H1 (cell line): ENCODE results near the gene CYB561A3. TPM values are rescaled to one million over a fixed set of nuclear protein-coding genes. Genes with fewer than 3 reads are reported as not detected.

Source experiments
- CTCF ChIA-PET: fragments of 300-600 bp; sonication (Branson Sonifier 250); formaldehyde crosslinking; loops from one replicate; lab custom pipeline; 2021; ENCODE audit not compliant: partially characterized antibody; lab: Charles Lee
- POLR2A ChIA-PET: fragments of 300-600 bp; sonication (Branson Sonifier 250); formaldehyde crosslinking; loops from one replicate; lab custom pipeline; 2021; ENCODE audit warnings: inconsistent platforms; ENCODE audit not compliant: partially characterized antibody; lab: Charles Lee
- DNase-seq, 2 experiments: peaks; one replicate each; pipeline versions ENCODE4 v3.0.0 to v3.0.0-alpha.2; 2010 to 2022; ENCODE audit warnings: low spot score in 2 of 2, low read depth in 1 of 2, mixed read lengths in 1 of 2
- FAIRE-seq: peaks from 2 replicates; lab custom pipeline; 2011; peaks lifted over from hg19 to GRCh38; lab: Jason Lieb, UNC
- H2AFZ ChIP-seq: 2 replicates; pipeline ENCODE4 v1.8.1; 2012; ENCODE audit warnings: low read length, inconsistent platforms
- H2AK5ac ChIP-seq: 2 replicates; pipeline ENCODE4 v1.6.1; 2013; ENCODE audit warnings: low read depth, low read length
- H2BK120ac ChIP-seq: replicated peaks from 2 replicates; pipeline ENCODE3; 2013; ENCODE audit warnings: low read depth, low read length, inconsistent platforms
- H2BK12ac ChIP-seq: 2 replicates; pipeline ENCODE4 v1.6.1; 2013; ENCODE audit warnings: low read depth, low read length
- H2BK15ac ChIP-seq: 2 replicates; pipeline ENCODE4 v1.6.1; 2013; ENCODE audit warnings: low read length
- H2BK20ac ChIP-seq: 2 replicates; pipeline ENCODE4 v1.6.1; 2013; ENCODE audit warnings: low read length
- H2BK5ac ChIP-seq: 2 replicates; pipeline ENCODE4 v1.6.1; 2013; ENCODE audit warnings: low read depth, low read length
- H3K14ac ChIP-seq: 2 replicates; pipeline ENCODE4 v1.6.1; 2013; ENCODE audit warnings: inconsistent platforms; ENCODE audit not compliant: insufficient read length
- H3K18ac ChIP-seq: 2 replicates; pipeline ENCODE4 v1.6.1; 2013; ENCODE audit warnings: low read length; ENCODE audit errors: extremely low read depth
- H3K23ac ChIP-seq: 2 replicates; pipeline ENCODE4 v1.6.1; 2013; ENCODE audit warnings: inconsistent platforms; ENCODE audit not compliant: insufficient read length
- H3K23me2 ChIP-seq: 2 replicates; pipeline ENCODE4 v1.6.1; 2013; ENCODE audit warnings: low read depth, low read length
- H3K27ac ChIP-seq: 2 replicates; pipeline ENCODE4 v1.6.1; 2011; ENCODE audit warnings: low read depth, low read length, inconsistent platforms
- H3K27me3 ChIP-seq, 4 experiments: replicated peaks in 1 of 4; 1 replicate in 1 of 4; 2 replicates in 3 of 4; pipeline versions ENCODE4 v1.6.1 to v1.8.1; 2011 to 2013; ENCODE audit warnings: low read length in 3 of 4, mild to moderate bottlenecking in 3 of 4, inconsistent platforms in 2 of 4, mixed read lengths in 2 of 4, moderate library complexity in 1 of 4; ENCODE audit not compliant: control insufficient read depth in 3 of 4, insufficient read depth in 3 of 4; ENCODE audit errors: extremely low read depth in 1 of 4
- H3K36me3 ChIP-seq, 4 experiments: 2 replicates each; pipeline versions ENCODE4 v1.6.1 to v1.8.1; 2011 to 2013; ENCODE audit warnings: mild to moderate bottlenecking in 4 of 4, low read length in 3 of 4, moderate library complexity in 2 of 4, control low read depth in 1 of 4, inconsistent platforms in 1 of 4; ENCODE audit not compliant: insufficient read depth in 4 of 4, control insufficient read depth in 2 of 4
- H3K4ac ChIP-seq: replicated peaks from 2 replicates; pipeline ENCODE3; 2013; ENCODE audit warnings: low read length, low read depth, mixed read lengths, inconsistent platforms; ENCODE audit not compliant: insufficient read length
- H3K4me1 ChIP-seq, 4 experiments: replicated peaks in 1 of 4; 1 replicate in 1 of 4; 2 replicates in 3 of 4; pipeline versions ENCODE4 v1.6.1 to v1.8.1; 2011 to 2013; ENCODE audit warnings: low read length in 3 of 4, inconsistent platforms in 2 of 4, mixed read lengths in 1 of 4; ENCODE audit not compliant: insufficient read depth in 4 of 4, control insufficient read depth in 3 of 4
- H3K4me2 ChIP-seq, 2 experiments: 2 replicates each; pipeline versions ENCODE4 v1.6.1 to v1.8.1; 2011 to 2013; ENCODE audit warnings: low read depth in 2 of 2, low read length in 2 of 2, control low read depth in 1 of 2, inconsistent platforms in 1 of 2, mild to moderate bottlenecking in 1 of 2; ENCODE audit not compliant: insufficient read depth in 1 of 2
- H3K4me3 ChIP-seq, 4 experiments: fragments of 200-600, 300-600 bp in 1 of 4; sonication (generic), shearing (Covaris generic), sonication (Bioruptor Twin) in 1 of 4; 2 replicates each; pipeline versions ENCODE4 v1.5.1 to v1.8.1; 2011 to 2016; ENCODE audit warnings: low read length in 4 of 4, low read depth in 3 of 4, control low read depth in 2 of 4, inconsistent platforms in 2 of 4, mild to moderate bottlenecking in 2 of 4, mixed read lengths in 1 of 4, moderate library complexity in 1 of 4; ENCODE audit not compliant: insufficient read depth in 2 of 4; ENCODE audit errors: extremely low read depth in 1 of 4
- H3K56ac ChIP-seq: replicated peaks from 2 replicates; pipeline ENCODE3; 2013; ENCODE audit warnings: low read depth, mild to moderate bottlenecking, mixed read lengths, low read length, inconsistent platforms; ENCODE audit not compliant: insufficient read length
- H3K79me1 ChIP-seq: 2 replicates; pipeline ENCODE4 v1.6.1; 2013; ENCODE audit warnings: low read depth, low read length, control low read depth
- H3K79me2 ChIP-seq, 2 experiments: 2 replicates each; pipeline versions ENCODE4 v1.6.1 to v1.8.1; 2012 to 2013; ENCODE audit warnings: low read length in 2 of 2, mild to moderate bottlenecking in 2 of 2, inconsistent platforms in 1 of 2; ENCODE audit not compliant: insufficient read depth in 2 of 2, control insufficient read depth in 1 of 2
- H3K9ac ChIP-seq, 4 experiments: replicated peaks in 1 of 4; 1 replicate in 1 of 4; 2 replicates in 3 of 4; pipeline versions ENCODE4 v1.6.1 to v1.8.1; 2011 to 2013; ENCODE audit warnings: low read depth in 3 of 4, low read length in 3 of 4, control low read depth in 2 of 4, mild to moderate bottlenecking in 2 of 4, moderate library complexity in 2 of 4, inconsistent platforms in 1 of 4; ENCODE audit errors: extremely low read depth in 1 of 4
- H3K9me3 ChIP-seq, 2 experiments: 2 replicates each; pipeline versions ENCODE4 v1.6.1 to v1.8.1; 2012 to 2013; ENCODE audit warnings: mild to moderate bottlenecking in 2 of 2, moderate library complexity in 2 of 2, control low read depth in 1 of 2, inconsistent platforms in 1 of 2, low read depth in 1 of 2, low read length in 1 of 2, mixed read lengths in 1 of 2; ENCODE audit not compliant: insufficient read depth in 2 of 2
- H4K20me1 ChIP-seq, 2 experiments: replicated peaks in 1 of 2; 2 replicates each; pipeline versions ENCODE3 to v1.8.1; 2011 to 2013; ENCODE audit warnings: inconsistent platforms in 2 of 2, low read length in 2 of 2, mild to moderate bottlenecking in 1 of 2; ENCODE audit not compliant: insufficient read depth in 2 of 2, control insufficient read depth in 1 of 2
- H4K5ac ChIP-seq: 2 replicates; pipeline ENCODE4 v1.6.1; 2013; ENCODE audit warnings: low read length, low read depth, mixed read lengths, inconsistent platforms; ENCODE audit not compliant: insufficient read length
- H4K8ac ChIP-seq: 2 replicates; pipeline ENCODE4 v1.8.0; 2013; ENCODE audit warnings: mild to moderate bottlenecking, moderate library complexity, low read length, inconsistent platforms; ENCODE audit not compliant: insufficient read depth; ENCODE audit errors: extremely low read depth
- H4K91ac ChIP-seq: replicated peaks from 2 replicates; pipeline ENCODE3; 2013; ENCODE audit warnings: low read length, mixed read lengths, inconsistent platforms; ENCODE audit not compliant: insufficient read length
- BACH1 ChIP-seq: IDR thresholded peaks from 2 replicates; pipeline ENCODE4 v1.6.1; 2012; ENCODE audit warnings: low read length, improper control_type of control experiment
- CBX8 ChIP-seq: fragments of 300-800, 300-1000 bp; sonication (generic); IDR thresholded peaks from 2 replicates; pipeline ENCODE4 v1.7.1; 2016; ENCODE audit warnings: low read depth, low read length, borderline replicate concordance
- CEBPB ChIP-seq: IDR thresholded peaks from 2 replicates; pipeline ENCODE4 v1.6.1; 2012; ENCODE audit warnings: low read depth, low read length
- CREB1 ChIP-seq: IDR thresholded peaks from 2 replicates; pipeline ENCODE4 v1.6.1; 2012; ENCODE audit warnings: inconsistent platforms
- KDM1A ChIP-seq: fragments of 200-600, 300-600 bp; sonication (generic); IDR thresholded peaks from 2 replicates; pipeline ENCODE4 v1.7.1; 2016; ENCODE audit warnings: mild to moderate bottlenecking, low read length, borderline replicate concordance
- KDM4A ChIP-seq: IDR thresholded peaks from one replicate; pipeline ENCODE4 v1.7.1; 2012; ENCODE audit warnings: low read depth, mild to moderate bottlenecking, moderate library complexity, low read length, inconsistent platforms; ENCODE audit not compliant: severe bottlenecking
- PHF8 ChIP-seq: fragments of 200-600 bp; sonication (generic); conservative IDR thresholded peaks from 2 replicates; pipeline ENCODE4 v1.7.1; 2012; ENCODE audit warnings: low read depth, mild to moderate bottlenecking, inconsistent platforms, low read length, moderate library complexity
- RNF2 ChIP-seq: fragments of 200-900, 300-1000 bp; sonication (generic); IDR thresholded peaks from 2 replicates; pipeline ENCODE4 v1.7.1; 2016; ENCODE audit warnings: borderline replicate concordance, low read depth, mild to moderate bottlenecking, antibody characterized with exemption, low read length; ENCODE audit not compliant: poor library complexity, severe bottlenecking; ENCODE audit errors: missing control alignments
- SAP30 ChIP-seq: fragments of 300-600 bp; sonication (generic); IDR thresholded peaks from 2 replicates; pipeline ENCODE4 v1.7.1; 2012; ENCODE audit warnings: low read length, moderate library complexity, mild to moderate bottlenecking, inconsistent platforms; ENCODE audit not compliant: insufficient read depth, insufficient replicate concordance
- SIRT6 ChIP-seq: IDR thresholded peaks from one replicate; pipeline ENCODE4 v1.7.1; 2012; ENCODE audit warnings: low read length, inconsistent platforms
- SP2 ChIP-seq: IDR thresholded peaks from 2 replicates; pipeline ENCODE4 v1.6.1; 2012; ENCODE audit warnings: mild to moderate bottlenecking, low read length, inconsistent platforms
- WGBS, 2 experiments: shearing (Covaris generic) in 1 of 2; methylation state at CpG; one replicate each; pipeline versions ENCODE4 v1.1.6 to v1.1.7; 2013 to 2015; ENCODE audit warnings: low lambda C conversion rate in 2 of 2, mixed read lengths in 2 of 2, inconsistent platforms in 1 of 2, low coverage in 1 of 2, missing lambda C conversion rate in 1 of 2; ENCODE audit not compliant: insufficient replicate concordance in 2 of 2, insufficient coverage in 1 of 2, insufficient read length in 1 of 2; ENCODE audit errors: extremely low coverage in 1 of 2, missing lambda C conversion rate in 1 of 2; 5-methylcytosine and 5-hydroxymethylcytosine counted together
- polyA plus RNA-seq, 7 experiments: library from polyadenylated mRNA; depleted of rRNA in 3 of 7; stranded (reverse) in 5 of 7; unstranded in 2 of 7; fragments of >200 nt in 5 of 7; fragments of 200-250 nt in 2 of 7; gene quantifications; 1 replicate in 5 of 7; 2 replicates in 1 of 7; 4 replicates in 1 of 7; pipeline versions ENCODE4 v1.2.1 to v1.2.3, GENCODE V29; 2011 to 2013; ENCODE audit warnings: missing spikeins in 2 of 7, mixed read lengths in 2 of 7
- total RNA-seq: library from RNA; stranded (reverse); fragmentation: NEBNext Ultra II Directional; extraction: Animal tissue kit (Norgen Biotek cat#: 25700); gene quantifications from 2 replicates; pipeline ENCODE4 v1.2.1, GENCODE V29; 2021
- TF ChIP-seq, protein P1 (sequence below): IDR thresholded peaks from 2 replicates; pipeline ENCODE4 v1.6.1; 2012; ENCODE audit warnings: low read length, inconsistent platforms

Gene CYB561A3
- total and polyA plus RNA-seq, 2 of the 8 experiments (the other 6 are each of a cell fraction or from before 2014, with no cell fraction given), result 29.6 to 41.2 TPM

DNA sequence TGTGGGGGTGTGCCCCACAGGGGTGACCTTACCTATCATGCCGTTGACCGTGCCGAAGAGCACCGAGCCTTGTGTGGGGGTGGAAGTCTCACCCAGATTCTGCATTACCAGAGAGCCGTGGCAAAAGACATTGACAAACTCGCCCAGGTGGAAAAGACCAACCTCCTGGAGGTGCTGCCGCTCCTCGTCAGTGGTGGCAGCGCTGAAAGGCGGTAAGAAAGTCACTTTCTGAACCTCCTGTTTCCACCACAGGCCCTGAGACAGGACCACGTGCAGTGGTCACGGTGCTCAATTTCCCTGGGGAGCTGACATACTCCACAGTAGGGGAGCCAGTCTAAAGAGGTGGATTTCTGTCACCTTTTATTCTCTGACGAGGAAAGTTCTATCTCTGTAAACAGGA, 59.1 kb downstream of the CYB561A3 start:
- Histone ChIP-seq H2AFZ (no peak overlapping the region), H4K20me1 (peaks cover 2 to 4% of the 10 kb centered on the region in 2 experiments), H3K4me2 (no peak overlapping the region), H3K36me3 (peaks cover 43 to 84% (median 65%) of the 10 kb centered on the region in 4 experiments), H2BK20ac (no peak overlapping the region), H2BK12ac (no peak overlapping the region), H3K4me3 (no peak overlapping the region), H4K91ac (no peak overlapping the region), H3K9me3 (no peaks in the 10 kb centered on the region), H2BK15ac (no peak overlapping the region), H2BK120ac (no peak overlapping the region), H3K14ac (no peak overlapping the region), H2BK5ac (no peak overlapping the region), H4K5ac (no peak overlapping the region), H3K4ac (no peak overlapping the region), H3K23me2 (no peaks in the 10 kb centered on the region; the same call in 1 of the 2 replicates), H3K23ac (no peak overlapping the region), H3K27ac (no peak overlapping the region), H3K4me1 (peaks cover 0 to 3% (median 1%) of the 10 kb centered on the region in 4 experiments; a peak in 3 of 7 replicates), H4K8ac (no peak overlapping the region), H3K79me1 (no peaks in the 10 kb centered on the region), H3K56ac (no peak overlapping the region), H3K27me3 (no peaks in the 10 kb centered on the region), H3K79me2 (no peaks in the 10 kb centered on the region), H3K18ac (no peak overlapping the region), H3K9ac (no peak overlapping the region), H2AK5ac (no peak overlapping the region)
- DNase-seq, result no peak
- 91% methylated on average over 13 of the region's 13 CpGs; no CpG with 5 or more reads in 1 of the 2 experiments for WGBS, 2 experiments
- CTCF ChIA-PET, result interaction anchor here (0.7 to 1.2 kb wide), 2 partner anchors 10 to 82 kb away, joined by 3 to 4 read pairs; no protein-coding TSS in a partner anchor
- POLR2A ChIA-PET, result interaction anchor here (1.6 to 1.8 kb wide), 4 partner anchors 8 to 31 kb away, joined by 3 to 8 read pairs (median 6); partner anchors contain the start of genes DDB1 and TKFC
- no peak for FAIRE-seq
- TF ChIP-seq RNF2, result no peak
- TF ChIP-seq CEBPB, result no peak
- no peak for TF ChIP-seq KDM1A
- no peak for TF ChIP-seq SIRT6
- TF ChIP-seq SP2, result no peak
- no peak for TF ChIP-seq CBX8
- TF ChIP-seq, protein P1, sequence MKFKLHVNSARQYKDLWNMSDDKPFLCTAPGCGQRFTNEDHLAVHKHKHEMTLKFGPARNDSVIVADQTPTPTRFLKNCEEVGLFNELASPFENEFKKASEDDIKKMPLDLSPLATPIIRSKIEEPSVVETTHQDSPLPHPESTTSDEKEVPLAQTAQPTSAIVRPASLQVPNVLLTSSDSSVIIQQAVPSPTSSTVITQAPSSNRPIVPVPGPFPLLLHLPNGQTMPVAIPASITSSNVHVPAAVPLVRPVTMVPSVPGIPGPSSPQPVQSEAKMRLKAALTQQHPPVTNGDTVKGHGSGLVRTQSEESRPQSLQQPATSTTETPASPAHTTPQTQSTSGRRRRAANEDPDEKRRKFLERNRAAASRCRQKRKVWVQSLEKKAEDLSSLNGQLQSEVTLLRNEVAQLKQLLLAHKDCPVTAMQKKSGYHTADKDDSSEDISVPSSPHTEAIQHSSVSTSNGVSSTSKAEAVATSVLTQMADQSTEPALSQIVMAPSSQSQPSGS, result no peak
- no peak for TF ChIP-seq BACH1
- TF ChIP-seq SAP30, result no peak
- TF ChIP-seq PHF8, result no peak
- no peak for TF ChIP-seq CREB1
- no peak for TF ChIP-seq KDM4A
